GM12878 (cell line): ENCODE results near the gene SENP3. TPM values are rescaled to one million over a fixed set of nuclear protein-coding genes. Genes with fewer than 3 reads are reported as not detected.
A peak's percentile ranks its signal among the peaks of the same experiment; 100 is the strongest.

Experiments used
- ATAC-seq: fragments of 200-7000 bp; cut with Tn5 transposase; 3 replicates; pipeline ENCODE4 v1.9.1; 2020; ENCODE audit warnings: mild to moderate bottlenecking, moderate library complexity
- BruUV-seq: library from RNA; stranded (reverse); fragments of 400-500 nt; replicated peaks from 2 replicates; lab custom pipeline; 2021; lab: Mats Ljungman, UMichigan
- CTCF ChIA-PET: fragments of 300-600 bp; sonication (Branson Sonifier 250); formaldehyde crosslinking; extraction: SDS; loops from one replicate; lab custom pipeline; 2021; ENCODE audit warnings: inconsistent platforms; lab: Yijun Ruan, JAX
- POLR2A ChIA-PET: fragments of 350-600 bp; formaldehyde crosslinking; extraction: SDS; loops from one replicate; lab custom pipeline; 2021; ENCODE audit warnings: inconsistent platforms; lab: Charles Lee
- RAD21 ChIA-PET: fragments of 300-600 bp; sonication (Branson Sonifier 250); formaldehyde crosslinking; loops from one replicate; lab custom pipeline; 2023; ENCODE audit warnings: antibody characterized with exemption; ENCODE audit not compliant: unreplicated experiment; lab: Charles Lee
- SMC1A ChIA-PET: fragments of 300-600 bp; sonication (Branson Sonifier 250); formaldehyde crosslinking; loops from one replicate; lab custom pipeline; 2023; ENCODE audit not compliant: unreplicated experiment, uncharacterized antibody; lab: Charles Lee
- DNase-seq: peaks from one replicate; pipeline ENCODE4 v3.0.0-alpha.2; 2011; ENCODE audit warnings: low read depth, low spot score
- FAIRE-seq: peaks from 3 replicates; lab custom pipeline; 2011; peaks lifted over from hg19 to GRCh38; lab: Jason Lieb, UNC
- H2AFZ ChIP-seq: 2 replicates; pipeline ENCODE4 v1.6.0; 2011; ENCODE audit warnings: low read depth, low read length, control low read depth; ENCODE audit not compliant: control insufficient read depth
- H3K27ac ChIP-seq: 2 replicates; pipeline ENCODE4 v1.5.1; 2011; ENCODE audit warnings: control low read depth; ENCODE audit not compliant: control insufficient read depth, insufficient read depth
- H3K27me3 ChIP-seq, 2 experiments: replicated peaks in 1 of 2; 2 replicates each; pipeline versions ENCODE4 v1.6.0 to v1.6.1; 2011; ENCODE audit warnings: low read length in 1 of 2; ENCODE audit not compliant: control insufficient read depth in 2 of 2, insufficient read depth in 2 of 2
- H3K36me3 ChIP-seq, 2 experiments: 2 replicates each; pipeline ENCODE4 v1.5.1; 2011; ENCODE audit warnings: low read length in 1 of 2; ENCODE audit not compliant: control insufficient read depth in 2 of 2, insufficient read depth in 2 of 2
- H3K4me1 ChIP-seq: 2 replicates; pipeline ENCODE4 v1.6.1; 2011; ENCODE audit warnings: mild to moderate bottlenecking, low read length, moderate library complexity, mixed read lengths; ENCODE audit not compliant: control insufficient read depth, insufficient read depth
- H3K4me2 ChIP-seq: 2 replicates; pipeline ENCODE4 v1.6.0; 2011; ENCODE audit warnings: control low read depth; ENCODE audit not compliant: control insufficient read depth, insufficient read depth
- H3K4me3 ChIP-seq: fragments of 200-600 bp; sonication (generic); 2 replicates; pipeline ENCODE4 v1.5.1; 2016
- H3K79me2 ChIP-seq: 2 replicates; pipeline ENCODE4 v1.6.0; 2011; ENCODE audit warnings: low read length; ENCODE audit not compliant: control insufficient read depth, insufficient read depth
- H3K9ac ChIP-seq: 2 replicates; pipeline ENCODE4 v1.8.0; 2011; ENCODE audit warnings: low read length, control low read depth, mixed read lengths; ENCODE audit not compliant: control insufficient read depth, insufficient read depth
- H3K9me3 ChIP-seq: replicated peaks from 3 replicates; pipeline ENCODE4 v1.5.1; 2011; ENCODE audit warnings: mild to moderate bottlenecking, low read length; ENCODE audit not compliant: control insufficient read depth, insufficient read depth
- H4K20me1 ChIP-seq: 2 replicates; pipeline ENCODE4 v1.6.0; 2011; ENCODE audit not compliant: control insufficient read depth, insufficient read depth
- ASH2L ChIP-seq: fragments of 300-600, 200-600 bp; sonication (generic); IDR thresholded peaks from 2 replicates; pipeline ENCODE4 v1.6.1; 2017; ENCODE audit warnings: low read depth, mild to moderate bottlenecking, borderline replicate concordance
- CREM ChIP-seq: IDR thresholded peaks from 2 replicates; pipeline ENCODE4 v1.6.1; 2014; ENCODE audit warnings: antibody characterized with exemption, low read depth
- EP300 ChIP-seq, 2 experiments: fragments of 150-350 bp in 1 of 2; IDR thresholded peaks; 2 replicates each; pipeline ENCODE4 v1.6.1; 2011 to 2012; ENCODE audit warnings: low read depth in 2 of 2, low read length in 2 of 2, borderline replicate concordance in 1 of 2, improper control_type of control experiment in 1 of 2, inconsistent platforms in 1 of 2; ENCODE audit not compliant: control insufficient read depth in 1 of 2
- ETV6 ChIP-seq, 2 experiments: fragments of 450-650 bp in 1 of 2; IDR thresholded peaks in 1 of 2; conservative IDR thresholded peaks in 1 of 2; 2 replicates each; pipeline ENCODE4 v1.6.1; 2014; ENCODE audit warnings: antibody characterized with exemption in 1 of 2, borderline replicate concordance in 1 of 2, low read depth in 1 of 2, mild to moderate bottlenecking in 1 of 2, moderate library complexity in 1 of 2
- EZH2 ChIP-seq: IDR thresholded peaks from 2 replicates; pipeline ENCODE4 v1.6.1; 2012; ENCODE audit warnings: low read depth, mild to moderate bottlenecking, control low read depth, inconsistent platforms, low read length, borderline replicate concordance; ENCODE audit not compliant: control insufficient read depth
- HDAC2 ChIP-seq: fragments of 200-600 bp; sonication (generic); IDR thresholded peaks from 2 replicates; pipeline ENCODE4 v1.6.1; 2017
- KAT2A ChIP-seq: conservative IDR thresholded peaks from 2 replicates; pipeline ENCODE4 v1.6.1; 2011; ENCODE audit warnings: low read depth, low read length; ENCODE audit not compliant: control insufficient read depth
- KDM1A ChIP-seq: fragments of 200-600 bp; sonication (generic); IDR thresholded peaks from 2 replicates; pipeline ENCODE4 v1.6.1; 2016; ENCODE audit warnings: borderline replicate concordance
- MTA2 ChIP-seq: fragments of 450-650 bp; IDR thresholded peaks from 2 replicates; pipeline ENCODE4 v1.6.1; 2016; ENCODE audit warnings: low read depth, mild to moderate bottlenecking, moderate library complexity
- NR2C2 ChIP-seq: IDR thresholded peaks from 2 replicates; pipeline ENCODE4 v1.6.1; 2011; ENCODE audit warnings: borderline replicate concordance, low read depth; ENCODE audit not compliant: control insufficient read depth, insufficient read length
- RB1 ChIP-seq: fragments of 450-650 bp; formaldehyde crosslinking; IDR thresholded peaks from 2 replicates; pipeline ENCODE4 v1.6.1; 2017; ENCODE audit warnings: mild to moderate bottlenecking, borderline replicate concordance
- SIX5 ChIP-seq: IDR thresholded peaks from 2 replicates; pipeline ENCODE4 v1.6.1; 2011; ENCODE audit warnings: mild to moderate bottlenecking, low read depth, low read length, moderate library complexity; ENCODE audit not compliant: severe bottlenecking
- SMAD1 ChIP-seq: fragments of 450-650 bp; IDR thresholded peaks from 2 replicates; pipeline ENCODE4 v1.6.1; 2018; ENCODE audit warnings: mild to moderate bottlenecking, low read depth; ENCODE audit not compliant: partially characterized antibody
- SREBF2 ChIP-seq: IDR thresholded peaks from 2 replicates; pipeline ENCODE4 v1.6.1; 2012; ENCODE audit warnings: mild to moderate bottlenecking, low read length
- WGBS: methylation state at CpG from one replicate; pipeline ENCODE4 v1.1.6; 2016; ENCODE audit warnings: low lambda C conversion rate; ENCODE audit not compliant: insufficient replicate concordance, insufficient coverage; ENCODE audit errors: missing lambda C conversion rate; 5-methylcytosine and 5-hydroxymethylcytosine counted together
- in situ Hi-C: fragments of 300-500 bp; cut with MboI; formaldehyde crosslinking; loops from 9 replicates; pipeline ENCODE4 v1.14.3; 2018; ENCODE audit warnings: mixed read lengths
- intact Hi-C: fragments of 100-400 bp; cut with micrococcal nuclease; formaldehyde crosslinking; loops from one replicate; pipeline ENCODE4 v1.14.2; 2022; ENCODE audit not compliant: unreplicated experiment
- polyA plus RNA-seq, 11 experiments: library from polyadenylated mRNA; depleted of rRNA in 4 of 11; unstranded in 6 of 11; stranded (reverse) in 5 of 11; fragments of >200 nt; fragmentation: Nextera tagmentation in 4 of 11; fragmentation: Illumina TruSeq in 1 of 11; extraction: Ambion mirVana in 4 of 11; extraction: Trizol in 1 of 11; gene quantifications; 1 replicate in 1 of 11; 2 replicates in 10 of 11; pipeline versions ENCODE4 v1.2.1 to v1.2.3, GENCODE V29; 2011 to 2016; ENCODE audit warnings: inconsistent platforms in 2 of 11, missing spikeins in 2 of 11, low read depth in 1 of 11
- total RNA-seq, 4 experiments: library from RNA; depleted of rRNA in 3 of 4; stranded (reverse); fragments of >200 nt in 3 of 4; fragmentation: Illumina TruSeq in 1 of 4; extraction: Trizol in 1 of 4; gene quantifications; 2 replicates each; pipeline versions ENCODE4 v1.2.1 to v1.2.3, GENCODE V29; 2013 to 2021
- TF ChIP-seq, protein P1 (sequence below): IDR thresholded peaks from 2 replicates; pipeline ENCODE4 v1.6.1; 2011; ENCODE audit warnings: low read depth, mild to moderate bottlenecking, low read length, moderate library complexity, borderline replicate concordance; ENCODE audit errors: extremely low read depth
- TF ChIP-seq, protein P2 (sequence below): fragments of 450-650 bp; IDR thresholded peaks from 2 replicates; pipeline ENCODE4 v1.6.1; 2017; ENCODE audit warnings: borderline replicate concordance

The SENP3 gene
- total and polyA plus RNA-seq, 10 of the 15 experiments (the other 5 are each of a cell fraction or from before 2014, with no cell fraction given), result 1.8 to 113 (median 72.3) TPM

DNA sequence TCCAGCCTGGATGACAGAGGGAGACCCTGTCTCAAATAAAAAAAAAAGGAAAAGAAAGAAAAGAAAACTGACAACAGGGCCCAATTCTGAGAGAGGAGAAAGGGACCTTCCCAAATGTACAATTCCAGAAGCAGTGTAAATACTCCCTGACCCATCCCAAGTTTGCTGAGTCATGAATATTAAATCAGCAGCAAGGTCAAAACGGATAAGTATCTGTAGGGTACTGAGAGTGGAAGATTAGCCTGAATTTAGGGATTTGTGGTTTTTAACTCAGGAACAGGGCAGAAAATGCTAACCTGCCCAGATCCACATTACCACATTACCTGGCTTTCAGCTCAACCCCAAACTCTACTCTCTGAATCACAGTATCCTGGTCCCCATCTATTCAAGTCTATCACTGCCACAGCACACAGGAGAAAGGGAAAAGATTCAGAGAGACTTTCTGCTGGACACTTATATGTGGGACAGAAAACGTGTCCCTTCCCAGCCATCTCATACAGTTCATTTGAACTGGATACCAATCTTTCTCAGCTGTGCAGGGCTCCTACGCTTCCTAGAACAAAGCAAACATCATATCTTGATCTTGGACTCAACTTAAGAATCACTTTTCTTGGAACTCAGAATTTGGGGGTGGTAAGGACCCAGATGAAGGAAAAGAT is 50.0 kb downstream of the SENP3 start:
- Histone ChIP-seq H2AFZ (no peak overlapping the region), H3K4me1 (peaks cover 4% of the 10 kb centered on the region; the same call in 1 of the 2 replicates), H3K27ac (no peak overlapping the region), H3K9me3 (no peaks in the 10 kb centered on the region), H3K4me2 (peak overlapping the region; percentile 40), H3K36me3 (peaks cover 0 to 4% of the 10 kb centered on the region in 2 experiments; a peak in 1 of 4 replicates), H4K20me1 (no peaks in the 10 kb centered on the region; the same call in 1 of the 2 replicates), H3K79me2 (peaks cover 31% of the 10 kb centered on the region), H3K9ac (no peak overlapping the region), H3K27me3 (no peaks in the 10 kb centered on the region), H3K4me3 (peak overlapping the region; percentile 40)
- DNase-seq (no peak), ATAC-seq (no peak), FAIRE-seq (no peak)
- in situ Hi-C loops (no loop called here), intact Hi-C loops (loop anchor here (5.0 kb wide), 1 partner anchor 76 kb away; the partner anchor contains the start of genes TP53 and WRAP53)
- ChIA-PET RAD21 (interaction anchor here (0.8 kb wide), 1 partner anchor 77 kb away, joined by 3 read pairs; the partner anchor contains the start of gene WRAP53), SMC1A (interaction anchor here (0.6 to 2.9 kb wide), 3 partner anchors 16 to 35 kb away, joined by 3 to 12 read pairs (median 7); partner anchors contain the start of genes MPDU1 and SAT2), POLR2A (interaction anchor here (0.8 to 2.6 kb wide), 7 partner anchors 16 to 74 kb away, joined by 3 to 8 read pairs (median 4); partner anchors contain the start of genes ATP1B2 and SAT2), CTCF (interaction anchor here (0.6 to 3.6 kb wide), 10 partner anchors 21 to 685 kb away, joined by 3 to 18 read pairs (median 4); partner anchors contain the start of genes MPDU1, TP53 and WRAP53)
- TF ChIP-seq SIX5, result no peak
- no peak for TF ChIP-seq SREBF2
- no peak for TF ChIP-seq ASH2L
- TF ChIP-seq, protein P1, sequence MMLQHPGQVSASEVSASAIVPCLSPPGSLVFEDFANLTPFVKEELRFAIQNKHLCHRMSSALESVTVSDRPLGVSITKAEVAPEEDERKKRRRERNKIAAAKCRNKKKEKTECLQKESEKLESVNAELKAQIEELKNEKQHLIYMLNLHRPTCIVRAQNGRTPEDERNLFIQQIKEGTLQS, result no peak
- no peak for TF ChIP-seq MTA2
- no peak for TF ChIP-seq CREM
- TF ChIP-seq KDM1A, result no peak
- TF ChIP-seq SMAD1, result no peak
- TF ChIP-seq HDAC2, result no peak
- TF ChIP-seq ETV6 (conservative IDR thresholded peaks at IDR 0.05 in 1 of 2, IDR thresholded peaks at IDR 0.05 in 1 of 2; ENCODE audit: borderline replicate concordance in 1 of 2, low read depth in 1 of 2), result no peak
- no peak for TF ChIP-seq KAT2A
- TF ChIP-seq, protein P2, sequence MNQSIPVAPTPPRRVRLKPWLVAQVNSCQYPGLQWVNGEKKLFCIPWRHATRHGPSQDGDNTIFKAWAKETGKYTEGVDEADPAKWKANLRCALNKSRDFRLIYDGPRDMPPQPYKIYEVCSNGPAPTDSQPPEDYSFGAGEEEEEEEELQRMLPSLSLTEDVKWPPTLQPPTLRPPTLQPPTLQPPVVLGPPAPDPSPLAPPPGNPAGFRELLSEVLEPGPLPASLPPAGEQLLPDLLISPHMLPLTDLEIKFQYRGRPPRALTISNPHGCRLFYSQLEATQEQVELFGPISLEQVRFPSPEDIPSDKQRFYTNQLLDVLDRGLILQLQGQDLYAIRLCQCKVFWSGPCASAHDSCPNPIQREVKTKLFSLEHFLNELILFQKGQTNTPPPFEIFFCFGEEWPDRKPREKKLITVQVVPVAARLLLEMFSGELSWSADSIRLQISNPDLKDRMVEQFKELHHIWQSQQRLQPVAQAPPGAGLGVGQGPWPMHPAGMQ, result no peak
- no peak for TF ChIP-seq RB1
- TF ChIP-seq EZH2, result no peak
- TF ChIP-seq EP300 (IDR thresholded peaks at IDR 0.05; ENCODE audit: borderline replicate concordance in 1 of 2, control insufficient read depth in 1 of 2, low read depth in 2 of 2, low read length in 2 of 2), result no peak
- no peak for TF ChIP-seq NR2C2
- BruUV-seq, result no TSS peak
- WGBS, result 46% methylated on average over 3 of the region's 3 CpGs
